Mesenchymal stem cell (in vitro differentiated cells and primary cell): ENCODE measurements around the gene SP6.

Experiments
- DNase-seq: peaks from one replicate; pipeline ENCODE4 v3.0.0-alpha.2; 2013
- H2AFZ ChIP-seq: one replicate; pipeline ENCODE4 v1.6.1; 2013; ENCODE audit warnings: low read depth, mild to moderate bottlenecking, control low read depth, inconsistent platforms, low read length, moderate library complexity
- H2AK5ac ChIP-seq: 2 replicates; pipeline ENCODE4 v1.6.1; 2013; ENCODE audit warnings: low read length, moderate library complexity, mild to moderate bottlenecking, inconsistent platforms; ENCODE audit not compliant: severe bottlenecking
- H2BK120ac ChIP-seq: one replicate; pipeline ENCODE4 v1.6.1; 2013; ENCODE audit warnings: low read depth, mild to moderate bottlenecking, inconsistent platforms, low read length, moderate library complexity
- H2BK12ac ChIP-seq, 2 experiments: one replicate each; pipeline ENCODE4 v1.6.1; 2013; ENCODE audit warnings: inconsistent platforms in 2 of 2, low read length in 2 of 2, mild to moderate bottlenecking in 2 of 2, moderate library complexity in 2 of 2, control low read depth in 1 of 2
- H2BK15ac ChIP-seq: one replicate; pipeline ENCODE4 v1.6.1; 2013; ENCODE audit warnings: mild to moderate bottlenecking, low read depth, inconsistent platforms; ENCODE audit not compliant: poor library complexity, severe bottlenecking
- H2BK5ac ChIP-seq: 2 replicates; pipeline ENCODE4 v1.6.1; 2013; ENCODE audit warnings: low read depth, mild to moderate bottlenecking, low read length, control low read depth, inconsistent platforms; ENCODE audit not compliant: poor library complexity, severe bottlenecking
- H3K14ac ChIP-seq, 2 experiments: one replicate each; pipeline ENCODE4 v1.6.1; 2013; ENCODE audit warnings: inconsistent platforms in 2 of 2, low read length in 2 of 2, control low read depth in 1 of 2, mild to moderate bottlenecking in 1 of 2, moderate library complexity in 1 of 2
- H3K18ac ChIP-seq, 2 experiments: one replicate each; pipeline ENCODE4 v1.6.1; 2013; ENCODE audit warnings: inconsistent platforms in 2 of 2, low read length in 2 of 2, control low read depth in 1 of 2, low read depth in 1 of 2, mild to moderate bottlenecking in 1 of 2
- H3K23ac ChIP-seq, 2 experiments: one replicate each; pipeline ENCODE4 v1.6.1; 2013; ENCODE audit warnings: inconsistent platforms in 2 of 2, low read length in 2 of 2, mild to moderate bottlenecking in 2 of 2, moderate library complexity in 2 of 2, control low read depth in 1 of 2
- H3K27ac ChIP-seq: 2 replicates; pipeline ENCODE4 v1.5.1; 2013; ENCODE audit warnings: mild to moderate bottlenecking, moderate library complexity, low read length, control low read depth, inconsistent platforms; ENCODE audit not compliant: poor library complexity, severe bottlenecking
- H3K27me3 ChIP-seq, 2 experiments: 2 replicates each; pipeline versions ENCODE4 v1.6.1 to v1.7.0; 2013; ENCODE audit warnings: low read length in 2 of 2, mild to moderate bottlenecking in 2 of 2, moderate library complexity in 2 of 2, control low read depth in 1 of 2, inconsistent platforms in 1 of 2; ENCODE audit not compliant: control insufficient read depth in 1 of 2, insufficient read depth in 1 of 2
- H3K36me3 ChIP-seq, 2 experiments: 2 replicates each; pipeline versions ENCODE4 v1.6.1 to v1.7.0; 2013; ENCODE audit warnings: low read length in 2 of 2, control low read depth in 1 of 2, inconsistent platforms in 1 of 2, low read depth in 1 of 2, mild to moderate bottlenecking in 1 of 2; ENCODE audit not compliant: insufficient read depth in 2 of 2, control insufficient read depth in 1 of 2
- H3K4ac ChIP-seq, 2 experiments: one replicate each; pipeline ENCODE4 v1.6.1; 2013; ENCODE audit warnings: inconsistent platforms in 2 of 2, low read length in 2 of 2, mild to moderate bottlenecking in 2 of 2, moderate library complexity in 2 of 2, control low read depth in 1 of 2, low read depth in 1 of 2
- H3K4me1 ChIP-seq: 2 replicates; pipeline ENCODE4 v1.6.1; 2013; ENCODE audit warnings: low read depth, low read length, control low read depth; ENCODE audit not compliant: control insufficient read depth, insufficient read depth
- H3K4me2 ChIP-seq: 2 replicates; pipeline ENCODE4 v1.6.1; 2013; ENCODE audit warnings: low read length, mild to moderate bottlenecking, inconsistent platforms; ENCODE audit not compliant: poor library complexity, severe bottlenecking
- H3K4me3 ChIP-seq, 2 experiments: 2 replicates each; pipeline versions ENCODE4 v1.5.1 to v1.7.0; 2013; ENCODE audit warnings: low read length in 2 of 2, mild to moderate bottlenecking in 2 of 2, control low read depth in 1 of 2, low read depth in 1 of 2; ENCODE audit not compliant: insufficient read depth in 1 of 2
- H3K79me1 ChIP-seq: replicated peaks from 2 replicates; pipeline ENCODE4 v1.6.1; 2013; ENCODE audit warnings: mild to moderate bottlenecking, control low read depth, low read length, inconsistent platforms; ENCODE audit not compliant: poor library complexity, severe bottlenecking
- H3K9ac ChIP-seq: 2 replicates; pipeline ENCODE4 v1.7.0; 2013; ENCODE audit warnings: mild to moderate bottlenecking, low read length, moderate library complexity
- H3K9me3 ChIP-seq: 2 replicates; pipeline ENCODE4 v1.7.0; 2013; ENCODE audit warnings: mild to moderate bottlenecking, low read length; ENCODE audit not compliant: control insufficient read depth
- H4K8ac ChIP-seq: one replicate; pipeline ENCODE4 v1.6.1; 2013; ENCODE audit warnings: inconsistent platforms, mild to moderate bottlenecking, low read length, moderate library complexity
- H4K91ac ChIP-seq: one replicate; pipeline ENCODE4 v1.6.1; 2013; ENCODE audit warnings: mild to moderate bottlenecking, low read length, inconsistent platforms
- WGBS: methylation state at CpG from one replicate; pipeline ENCODE4 v1.1.7; 2013; ENCODE audit warnings: mixed read lengths; 5-methylcytosine and 5-hydroxymethylcytosine counted together

Gene SP6

DNA sequence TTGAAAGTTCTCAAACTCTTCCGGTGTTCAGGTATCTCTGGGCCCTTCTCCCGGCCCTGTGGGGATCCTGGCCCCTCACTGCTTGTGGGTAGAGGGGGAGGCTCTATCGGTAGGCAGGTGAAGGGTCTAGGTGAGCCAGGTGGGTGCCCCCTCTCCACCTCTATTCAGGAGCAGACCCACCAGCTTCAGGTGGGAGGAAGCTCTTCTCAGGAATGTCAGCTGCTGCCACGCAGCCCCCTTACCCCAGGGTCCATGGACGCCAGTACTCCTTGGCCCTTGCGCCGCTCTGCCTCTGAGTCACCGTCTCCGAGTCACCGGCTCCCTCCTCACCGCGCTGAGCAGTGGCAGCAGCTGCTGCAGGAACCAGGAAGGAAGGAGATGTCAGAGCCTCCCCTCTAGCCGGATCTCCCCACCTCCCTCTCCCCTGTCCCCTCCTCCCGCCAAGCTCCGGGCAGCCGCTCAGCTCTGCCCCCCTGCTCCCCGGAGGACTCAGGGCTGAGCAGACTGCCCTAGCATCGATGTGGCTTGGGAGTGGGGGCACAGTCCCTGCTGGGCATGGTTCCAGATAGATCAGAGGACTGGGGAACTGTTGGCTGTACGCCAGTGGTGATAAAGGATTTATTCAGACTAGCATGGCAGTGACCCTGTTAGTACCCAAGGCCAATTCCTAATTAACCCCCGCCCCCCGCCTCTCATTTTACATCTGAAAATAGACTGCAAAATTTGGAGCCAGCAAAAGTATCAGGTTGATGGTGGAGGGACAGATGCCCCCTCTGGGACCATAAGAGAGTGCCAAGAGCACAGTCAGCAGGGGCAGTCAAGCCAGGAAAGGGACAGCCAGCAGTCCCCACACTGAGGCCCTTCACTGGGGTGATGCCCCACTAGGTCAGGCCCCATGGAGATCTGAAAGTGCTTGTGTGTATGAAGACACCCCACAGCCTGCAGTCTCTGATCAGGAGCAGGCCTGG lies 29.3 kb downstream of the SP6 start, which contains the start of gene OSBPL7:
TSS of gene OSBPL7 (minus strand) at position 371 of the 968 bp plus-strand sequence. CDS start 1,516 bp downstream, outside the sequence.
- Histone ChIP-seq H3K9ac (peak within 1 kb of the TSS; percentile 86), H3K79me1 (peaks cover 28% of the 10 kb centered on the region), H3K27me3 (no peaks in the 10 kb centered on the region), H3K9me3 (no peaks in the 10 kb centered on the region), H2BK5ac (no peak within 1 kb of the TSS), H3K4me2 (peak within 1 kb of the TSS; percentile 93), H3K23ac (peak within 1 kb of the TSS in 1 of 2 experiments; percentile 16), H3K27ac (peak within 1 kb of the TSS; percentile 5), H4K91ac (peak within 1 kb of the TSS; percentile 85), H3K14ac (peak within 1 kb of the TSS in 1 of 2 experiments; percentile 93), H3K18ac (peak within 1 kb of the TSS; percentile 30 to 66), H2AFZ (peak within 1 kb of the TSS; percentile 49), H3K36me3 (peaks cover 44 to 62% of the 10 kb centered on the region in 2 experiments), H3K4me1 (peaks cover 20% of the 10 kb centered on the region), H3K4me3 (peak within 1 kb of the TSS; percentile 84 to 86), H4K8ac (peak within 1 kb of the TSS; percentile 97), H3K4ac (peak within 1 kb of the TSS; percentile 53 to 76), H2AK5ac (no peak within 1 kb of the TSS), H2BK15ac (peak within 1 kb of the TSS; percentile 91), H2BK12ac (peak within 1 kb of the TSS; percentile 12 to 23), H2BK120ac (peak within 1 kb of the TSS; percentile 36)
- WGBS: 4% methylated on average over 14 of the region's 21 CpGs
- DNase-seq: peak; percentile 88

DNA sequence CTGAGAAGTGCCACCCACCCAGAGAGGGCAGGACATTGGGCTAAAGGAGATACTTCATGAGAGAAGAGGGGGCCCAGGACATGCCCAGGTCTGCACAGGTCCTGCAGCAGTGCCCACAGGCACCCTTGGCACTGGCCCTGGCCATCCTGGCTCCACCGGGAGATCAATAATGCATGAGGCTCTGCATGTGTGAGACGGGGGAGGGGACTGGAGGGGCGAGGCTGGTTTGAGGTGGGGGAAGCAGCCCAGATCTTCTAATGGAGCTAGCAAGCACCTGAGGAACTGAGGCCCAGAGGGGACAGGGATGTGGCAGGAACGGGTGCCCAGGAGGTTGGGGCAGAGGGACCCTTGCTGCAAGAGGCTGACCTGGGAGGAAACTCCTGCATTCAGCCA lies 29.9 kb downstream of the SP6 start:
- Histone ChIP-seq H2AK5ac (no peak overlapping the region), H3K4me3 (peak overlapping the region; percentile 84 to 86), H3K18ac (peak overlapping the region in 1 of 2 experiments; percentile 66), H3K14ac (peak overlapping the region in 1 of 2 experiments; percentile 93), H2BK120ac (no peak overlapping the region), H3K79me1 (peaks cover 25% of the 10 kb centered on the region), H3K27ac (no peak overlapping the region), H3K27me3 (no peaks in the 10 kb centered on the region), H2BK12ac (no peak overlapping the region), H4K91ac (peak overlapping the region; percentile 83), H2BK15ac (no peak overlapping the region), H3K4me1 (peaks cover 20% of the 10 kb centered on the region), H3K4ac (peak overlapping the region; percentile 53 to 76), H3K4me2 (peak overlapping the region; percentile 93), H3K36me3 (peaks cover 37 to 62% of the 10 kb centered on the region in 2 experiments), H4K8ac (peak overlapping the region; percentile 92), H3K9ac (peak overlapping the region; percentile 86), H3K9me3 (no peaks in the 10 kb centered on the region), H3K23ac (no peak overlapping the region), H2BK5ac (no peak overlapping the region), H2AFZ (no peak overlapping the region)
- WGBS: 17% methylated on average over 4 of the region's 4 CpGs
- no peak for DNase-seq

DNA sequence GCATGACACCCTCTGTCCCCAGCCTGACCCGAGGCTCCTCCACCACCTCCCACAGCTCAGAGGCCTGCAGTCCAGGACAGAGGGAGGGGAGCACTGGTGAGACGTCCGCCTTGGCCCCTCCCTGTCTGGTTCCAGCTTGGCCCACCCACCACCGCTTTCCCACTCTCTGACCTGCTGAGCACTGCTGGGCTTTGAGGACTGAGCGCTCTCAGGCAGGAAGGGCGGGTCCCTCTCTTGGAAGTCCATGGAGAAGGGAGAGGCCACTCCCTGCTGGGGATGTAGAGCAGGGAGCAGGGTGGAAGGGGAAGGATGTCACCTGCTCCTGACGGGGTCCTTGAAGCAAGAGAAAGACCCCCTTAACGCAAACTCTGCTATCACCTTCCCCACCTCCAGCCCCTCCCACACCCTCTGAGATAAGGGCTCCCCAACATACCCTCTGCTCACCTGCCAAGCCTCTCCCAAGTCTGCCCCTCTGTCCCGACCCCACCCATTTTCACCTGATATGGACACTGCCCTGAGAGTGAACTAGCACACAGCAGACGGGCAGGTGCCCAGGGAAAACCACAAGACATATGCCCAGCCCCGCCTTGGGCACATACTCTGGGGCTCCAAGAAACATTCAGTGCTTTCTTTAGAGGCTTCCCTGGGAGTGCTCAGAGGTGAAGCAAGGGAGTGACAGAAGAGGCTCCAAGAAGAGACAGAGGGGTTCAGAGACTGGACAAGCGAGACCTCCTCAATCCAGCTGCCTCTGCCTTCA lies 30.8 kb downstream of the SP6 start:
- Histone ChIP-seq H3K4me3 (no peak overlapping the region), H2BK12ac (no peak overlapping the region), H4K91ac (no peak overlapping the region), H3K4ac (no peak overlapping the region), H2BK5ac (no peak overlapping the region), H2BK15ac (no peak overlapping the region), H2BK120ac (no peak overlapping the region), H3K27me3 (no peaks in the 10 kb centered on the region), H2AFZ (no peak overlapping the region), H3K14ac (no peak overlapping the region), H2AK5ac (no peak overlapping the region), H3K27ac (no peak overlapping the region), H3K9me3 (no peaks in the 10 kb centered on the region), H3K9ac (no peak overlapping the region), H4K8ac (no peak overlapping the region), H3K79me1 (peaks cover 22% of the 10 kb centered on the region), H3K4me2 (no peak overlapping the region), H3K36me3 (peaks cover 38 to 66% of the 10 kb centered on the region in 2 experiments), H3K18ac (no peak overlapping the region), H3K4me1 (peaks cover 20% of the 10 kb centered on the region), H3K23ac (no peak overlapping the region)
- no peak for DNase-seq
- 80% methylated on average over 11 of the region's 12 CpGs for WGBS

- no peak overlapping the region for H2AFZ ChIP-seq
- H3K27ac ChIP-seq: no peak overlapping the region
- peaks cover 37 to 70% of the 10 kb centered on the region in 2 experiments for H3K36me3 ChIP-seq
- H4K91ac ChIP-seq: no peak overlapping the region
- no peak overlapping the region for H2BK5ac ChIP-seq
- H3K23ac ChIP-seq: no peak overlapping the region
- no peak overlapping the region for H3K9ac ChIP-seq
- no peak overlapping the region for H3K4ac ChIP-seq
- peaks cover 22% of the 10 kb centered on the region for H3K79me1 ChIP-seq
- no peak overlapping the region for H3K4me2 ChIP-seq
- 88% methylated on average over 10 of the region's 10 CpGs for WGBS
- peaks cover 20% of the 10 kb centered on the region for H3K4me1 ChIP-seq
- H3K27me3 ChIP-seq: no peaks in the 10 kb centered on the region
- H3K4me3 ChIP-seq: no peak overlapping the region
- H2BK15ac ChIP-seq: no peak overlapping the region
- H2BK120ac ChIP-seq: no peak overlapping the region
- DNase-seq: no peak
- no peak overlapping the region for H2BK12ac ChIP-seq
- H4K8ac ChIP-seq: no peak overlapping the region
- no peak overlapping the region for H3K18ac ChIP-seq
- H3K9me3 ChIP-seq: no peaks in the 10 kb centered on the region
- no peak overlapping the region for H3K14ac ChIP-seq
- no peak overlapping the region for H2AK5ac ChIP-seq
Observed at GRCh38 chr17:47819475-47819874, 31.5 kb downstream of the SP6 start.
